Measurements from ENCODE around the gene MYO1H. TPM values are rescaled to one million over a fixed set of nuclear protein-coding genes. Genes with fewer than 3 reads are reported as not detected.
"Not testable (repeated sequence)": the region's sequence is repeated elsewhere in the genome, so short reads cannot be mapped to it uniquely, and the experiment has no call there.

Gene MYO1H
- polyA plus RNA-seq, 10 donors: 0.11 to 0.48 (median 0.27) TPM; not detected in 4

DNA sequence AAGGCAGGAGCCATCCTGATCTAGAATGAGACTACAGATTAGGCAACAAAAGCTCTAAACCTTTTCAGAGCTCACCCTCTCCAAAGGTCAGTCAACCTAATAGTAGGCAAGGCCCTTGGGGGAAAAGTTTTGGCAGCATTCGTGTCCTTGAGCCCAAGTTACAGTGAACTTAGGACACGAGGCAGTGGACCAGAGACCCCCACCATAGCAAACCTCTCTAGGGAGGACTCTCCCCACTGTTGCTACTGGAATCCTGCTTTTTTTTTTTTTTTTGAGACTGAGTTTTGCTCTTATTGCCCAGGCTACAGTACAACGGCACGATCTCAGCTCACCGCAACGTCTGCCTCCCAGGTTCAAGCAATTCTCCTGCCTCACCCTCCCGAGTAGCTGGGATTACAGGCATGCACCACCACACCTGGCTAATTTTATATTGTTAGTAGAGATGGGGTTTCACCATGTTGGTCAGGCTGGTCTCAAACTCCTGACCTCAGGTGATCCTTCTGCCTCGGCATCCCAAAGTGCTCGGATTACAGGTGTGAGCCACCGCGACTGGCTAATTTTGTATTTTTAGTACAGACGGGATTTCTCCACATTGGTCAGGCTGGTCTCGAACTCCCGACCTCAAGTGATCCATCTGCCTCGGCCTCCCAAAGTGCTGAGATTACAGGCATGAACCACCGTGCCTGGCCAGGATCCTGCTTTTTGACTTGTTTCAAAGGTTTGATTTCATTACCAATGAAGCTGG, 126.0 kb downstream of the MYO1H start:
- not testable (repeated sequence) for DNase-seq

DNA sequence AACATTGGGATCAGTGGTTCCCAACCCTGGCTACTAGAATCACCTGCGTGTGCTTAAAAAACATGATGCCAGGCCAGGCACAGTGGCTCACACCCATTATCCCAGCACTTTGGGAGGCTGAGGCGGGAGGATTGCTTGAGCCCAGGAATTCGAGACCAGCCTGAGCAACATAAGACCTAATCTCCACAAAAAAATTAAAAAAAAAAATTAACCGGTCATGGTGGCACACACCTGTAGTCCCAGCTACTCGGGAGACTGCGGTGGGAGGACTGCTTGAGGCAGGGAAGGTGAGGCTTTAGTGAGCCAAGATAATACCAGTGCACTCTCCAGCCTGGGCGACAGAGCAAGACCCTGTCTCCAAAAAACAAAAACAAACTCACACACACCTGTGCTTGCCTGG, 127.4 kb downstream of the MYO1H start:
- no peak for DNase-seq

DNA sequence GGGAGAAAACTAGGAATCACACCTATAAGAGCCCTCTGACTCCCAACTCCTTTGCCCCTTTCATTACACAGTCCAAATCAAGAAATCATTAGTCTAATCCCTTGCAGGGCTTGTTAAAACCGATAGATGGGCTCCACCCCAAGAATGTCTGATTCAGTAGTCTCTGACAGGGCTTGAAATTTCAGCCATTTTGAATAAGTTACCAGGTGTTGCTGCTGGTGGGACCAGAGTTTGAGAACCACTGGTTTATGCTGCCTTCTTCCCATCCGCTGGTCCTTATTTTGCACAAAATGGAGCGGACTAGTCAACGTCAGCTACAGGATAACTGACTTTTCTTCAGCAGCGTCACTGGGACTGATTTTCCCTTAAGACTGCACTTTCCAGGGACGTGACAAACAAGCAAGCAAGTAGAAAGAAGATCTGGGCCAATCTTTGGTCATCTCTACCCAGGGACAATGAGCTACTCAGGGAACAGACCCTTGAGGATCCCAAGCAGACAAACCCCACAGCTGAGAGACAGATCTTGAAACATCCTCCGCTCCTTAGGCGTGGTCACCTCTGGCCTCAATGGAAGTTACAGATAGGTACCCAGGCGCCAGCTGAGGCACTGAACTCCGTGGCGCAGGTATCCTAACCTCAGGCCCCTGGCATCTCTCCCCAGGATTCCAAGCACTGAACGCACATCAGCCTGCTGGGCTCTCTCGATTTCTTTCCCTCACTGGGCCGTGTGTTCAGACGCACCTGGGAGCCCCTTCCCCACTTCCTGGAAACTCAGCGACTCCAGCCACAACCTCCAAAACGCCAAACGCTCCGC, 128.5 kb downstream of the MYO1H start:
- peak in 1 of 3 donors; percentile 23 for DNase-seq

DNA sequence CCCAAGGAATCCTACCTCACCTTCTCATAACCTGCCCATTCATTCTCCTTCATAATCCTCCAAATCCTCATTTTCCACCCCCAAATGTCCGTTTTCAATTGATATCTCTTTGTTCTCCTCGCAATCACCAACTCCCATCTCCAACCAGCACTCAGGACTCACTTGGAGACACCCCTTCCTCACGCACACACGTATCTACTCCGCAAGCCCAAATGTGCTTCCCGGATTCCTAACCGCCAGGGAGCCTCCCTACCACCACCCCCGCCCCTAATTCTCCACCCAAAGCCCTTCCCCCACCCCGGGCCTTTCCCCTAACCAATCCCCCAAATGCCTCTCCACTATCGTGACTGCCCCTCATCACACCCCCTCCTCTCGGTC, 129.1 kb downstream of the MYO1H start:
- DNase-seq: no peak

DNA sequence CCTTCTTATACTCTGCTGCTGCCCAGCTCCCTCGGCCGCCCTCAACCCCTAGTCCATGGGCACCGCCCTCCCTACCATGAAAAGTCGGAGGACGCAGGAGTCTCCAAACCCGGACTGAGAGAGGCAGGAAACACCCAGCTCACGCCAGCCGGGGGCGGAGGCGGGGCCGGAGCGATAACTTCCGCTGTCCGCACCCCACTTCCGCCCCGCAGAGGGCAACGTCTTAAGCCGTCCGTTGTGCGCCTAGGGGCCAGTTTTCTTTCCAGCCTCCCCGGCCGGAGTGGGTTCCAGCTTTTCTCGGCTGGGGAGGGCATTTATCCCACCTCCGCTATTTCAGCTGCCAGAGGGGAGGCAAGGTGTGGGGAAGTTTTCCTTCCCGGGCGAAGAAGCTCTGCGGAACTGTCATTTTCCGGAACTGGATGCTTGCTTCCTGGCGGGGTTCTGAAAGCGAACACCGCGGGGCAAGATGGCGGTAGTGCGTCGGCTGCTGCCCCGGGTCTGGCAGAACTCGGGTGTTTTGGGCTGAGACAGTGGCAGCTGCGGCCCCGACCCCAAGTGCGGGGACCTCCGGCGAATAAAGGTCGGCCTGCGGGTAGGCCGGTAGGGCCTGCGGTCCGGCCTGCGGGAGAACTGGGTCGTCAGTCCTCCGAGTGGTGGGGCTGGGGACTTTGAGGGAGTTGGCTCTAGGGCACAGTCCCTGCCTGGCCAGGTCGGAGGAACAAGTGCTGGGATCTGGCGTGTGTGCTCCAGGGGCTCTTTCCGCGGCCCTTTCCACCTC, 129.7 kb downstream of the MYO1H start, which contains the start of the genes KCTD10 and UBE3B:
TSS of gene KCTD10 (minus strand) at position 116 of the 778 bp plus-strand sequence. CDS start at position 78, 38 bp downstream.
TSS of gene UBE3B (plus strand) at position 450 of the 778 bp plus-strand sequence. CDS start 5,918 bp downstream, outside the sequence.
- DNase-seq: peak; percentile 89 to 96 (median 93)

DNA sequence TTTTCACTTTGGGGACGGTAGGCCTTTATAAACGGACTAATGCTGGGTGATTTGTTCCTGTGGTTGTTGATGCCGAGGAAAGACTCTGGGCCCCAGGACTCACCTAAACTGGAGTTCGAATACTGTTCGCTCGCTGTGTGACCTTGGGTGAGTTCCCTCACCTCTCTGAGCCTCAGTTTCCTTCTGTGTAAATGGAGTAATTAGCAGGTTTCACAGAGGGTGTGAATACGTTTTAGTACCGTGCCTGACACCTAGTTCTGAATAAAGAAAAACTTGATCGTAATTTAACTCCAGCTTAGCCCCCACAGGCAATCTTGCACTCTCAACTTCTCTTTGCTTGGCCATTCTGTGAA, 130.2 kb downstream of the MYO1H start:
- DNase-seq: no peak

DNA sequence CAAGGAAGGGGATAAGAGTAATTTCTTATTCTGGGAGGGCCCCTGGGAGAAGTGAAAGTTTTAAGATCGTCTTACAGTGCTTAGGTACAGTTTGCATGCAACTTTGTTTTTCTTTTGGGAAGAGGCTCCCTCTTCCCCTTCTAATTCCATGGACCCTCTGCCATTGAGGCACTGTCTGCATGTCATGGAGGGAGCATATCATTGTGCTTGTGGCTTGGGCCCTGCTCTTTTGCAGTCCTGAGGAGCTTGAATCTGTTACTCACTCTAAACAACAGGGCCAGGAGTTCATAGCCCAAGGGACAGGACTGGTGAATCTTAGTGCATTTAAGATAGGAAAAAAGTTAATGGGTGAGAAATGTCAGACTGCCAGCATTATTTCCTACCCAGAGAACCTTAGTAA, 132.1 kb downstream of the MYO1H start:
- DNase-seq: no peak

DNA sequence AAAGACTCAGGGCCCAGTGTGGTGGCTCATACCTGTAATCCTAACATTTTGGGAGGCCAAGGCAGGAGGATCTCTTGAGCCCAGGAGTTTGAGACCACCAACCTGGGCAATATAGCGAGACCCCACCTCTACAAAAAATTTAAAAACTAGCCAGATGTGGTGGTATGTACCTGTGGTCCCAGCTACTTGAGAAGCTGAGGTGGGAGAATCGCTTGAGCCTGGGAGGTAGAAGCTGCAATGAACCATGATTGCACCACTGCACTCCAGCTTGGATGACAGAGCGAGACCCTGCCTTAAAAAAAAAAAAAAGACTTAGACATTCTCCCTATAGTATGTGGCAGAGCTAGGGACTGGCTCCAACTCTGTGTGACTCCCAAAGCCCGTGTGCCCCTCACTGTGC, 132.7 kb downstream of the MYO1H start:
- no peak for DNase-seq

DNA sequence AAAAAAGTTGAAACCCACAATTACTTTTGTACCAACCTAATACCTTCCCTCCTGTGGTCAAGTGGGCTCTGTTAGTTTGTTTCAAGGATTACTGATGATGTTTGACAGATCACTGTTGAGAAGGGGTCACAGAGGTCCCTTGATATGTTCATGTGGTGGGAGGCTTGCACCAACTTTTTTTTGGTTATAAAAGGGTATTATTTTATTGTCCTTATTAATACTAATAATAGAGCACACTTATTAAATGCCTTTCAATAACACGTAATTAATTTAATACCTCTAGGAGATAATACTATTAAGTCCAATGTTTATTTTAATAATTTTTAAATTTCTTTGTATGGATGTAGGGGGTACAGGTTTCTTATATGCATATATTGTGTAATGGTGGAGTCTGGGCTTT, 134.2 kb downstream of the MYO1H start:
- DNase-seq: no peak

DNA sequence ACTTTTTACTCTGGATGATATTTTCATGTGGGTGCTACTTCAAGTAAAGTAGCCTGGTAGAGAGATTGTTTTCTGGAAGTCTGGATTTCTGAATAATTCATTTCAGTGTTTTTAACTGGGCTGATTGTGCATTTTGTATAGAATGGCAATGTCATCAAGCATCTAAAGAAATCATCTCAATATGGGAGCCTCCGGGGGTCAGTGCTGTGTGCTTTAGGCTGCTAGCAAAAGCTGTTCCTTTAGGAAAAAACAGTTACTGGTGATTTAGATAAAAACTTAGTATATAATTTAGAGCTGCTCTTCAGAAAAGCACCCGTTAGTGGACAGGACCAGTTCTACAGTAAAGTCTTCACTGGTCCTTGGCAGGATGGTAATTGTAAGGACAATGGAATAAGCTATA, 134.8 kb downstream of the MYO1H start:
- DNase-seq: no peak

DNA sequence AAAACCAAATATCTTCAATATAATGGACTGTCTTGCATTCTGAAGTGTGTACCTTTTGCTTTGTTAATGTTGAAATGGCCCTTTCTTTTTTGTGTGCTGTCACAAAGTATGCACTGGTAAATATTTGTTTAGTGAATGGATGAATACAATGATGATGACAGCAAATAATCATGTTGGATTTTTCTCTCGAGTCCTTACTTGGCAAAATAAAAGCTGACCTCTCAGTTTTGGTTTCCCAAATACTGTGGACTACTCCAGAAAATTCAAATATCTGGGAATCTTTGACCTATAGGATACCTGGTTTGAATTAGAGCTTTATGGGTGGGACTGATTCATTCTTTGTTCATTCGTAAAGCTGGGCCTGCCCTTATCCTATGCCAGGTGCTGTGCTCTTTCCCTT, 135.2 kb downstream of the MYO1H start:
- no peak for DNase-seq

DNA sequence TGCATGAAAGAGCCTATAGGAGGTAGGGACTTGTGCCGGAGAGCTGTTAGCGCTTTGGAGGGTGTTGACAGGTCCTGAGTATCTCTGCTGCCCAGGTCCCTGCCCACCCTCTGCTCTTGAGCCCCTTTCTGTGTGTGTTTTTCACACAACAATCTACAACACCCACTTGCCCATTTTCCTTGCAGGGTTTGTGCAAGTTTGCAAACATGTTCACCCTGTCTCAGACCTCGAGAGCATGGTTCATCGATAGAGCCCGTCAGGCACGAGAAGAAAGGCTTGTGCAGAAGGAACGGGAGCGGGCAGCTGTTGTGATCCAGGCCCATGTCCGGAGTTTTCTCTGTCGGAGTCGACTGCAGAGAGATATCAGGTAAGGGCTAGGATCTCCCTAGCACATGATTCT, 135.6 kb downstream of the MYO1H start:
- DNase-seq: no peak

DNA sequence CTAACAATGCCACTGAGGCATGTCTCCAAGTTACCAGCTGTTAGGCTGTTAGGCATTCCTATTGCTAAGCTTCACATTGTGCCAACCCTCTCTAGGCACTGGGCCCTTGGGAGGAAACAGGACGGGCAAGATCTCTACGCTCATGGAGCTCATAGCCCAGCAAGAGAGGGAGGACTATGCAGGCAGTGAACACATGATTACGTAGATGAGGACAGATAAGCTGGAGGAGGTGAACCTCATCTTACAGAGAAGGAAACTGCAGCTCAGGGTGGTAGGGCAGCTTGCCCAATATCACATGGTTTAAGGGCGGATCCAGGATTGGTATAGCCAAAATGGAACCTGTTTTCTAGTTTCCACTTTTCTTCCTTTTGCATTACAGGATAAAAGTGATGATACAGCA, 137.5 kb downstream of the MYO1H start:
- no peak for DNase-seq

DNA sequence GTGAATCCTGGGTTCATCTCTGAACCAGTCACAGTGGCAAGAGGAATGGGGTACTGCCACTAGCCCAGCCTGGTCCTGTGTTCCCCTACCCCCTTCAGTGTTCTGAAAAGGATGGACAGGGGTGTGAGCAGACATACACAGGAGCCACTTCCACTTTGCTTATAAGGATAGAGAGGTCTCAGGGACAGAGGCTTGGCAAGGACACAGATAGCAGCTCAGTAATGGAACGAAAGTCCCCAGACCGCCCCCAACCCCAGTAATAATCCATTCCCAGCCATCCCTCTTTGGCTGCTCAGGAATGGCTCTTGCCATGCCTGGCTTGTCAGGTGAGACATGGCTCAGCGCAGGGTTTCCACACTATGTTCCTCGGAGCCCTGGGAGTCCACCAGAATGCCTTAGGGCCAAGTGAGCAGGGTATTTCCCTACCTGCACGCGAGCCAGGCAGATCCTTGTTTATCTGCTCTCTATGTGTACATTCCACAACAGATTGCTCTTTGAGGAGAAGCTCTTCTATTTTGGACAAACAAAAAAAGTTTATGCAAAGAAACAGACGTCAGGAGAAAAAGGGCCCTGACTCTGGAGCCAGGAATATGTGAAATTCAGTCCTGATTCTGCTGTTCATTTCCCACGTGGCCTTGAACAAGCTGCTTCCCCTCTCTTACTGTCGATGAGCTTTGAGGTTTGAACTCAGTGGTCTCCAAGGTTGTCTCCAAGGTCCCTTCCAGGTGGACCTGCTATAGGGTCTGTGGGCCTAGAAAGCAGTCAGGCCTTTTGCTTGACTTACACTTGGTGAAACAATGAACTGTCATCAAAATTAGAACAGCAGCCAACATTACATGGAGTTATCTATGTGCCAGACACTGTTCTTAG, 139.7 kb downstream of the MYO1H start:
- DNase-seq: no peak

DNA sequence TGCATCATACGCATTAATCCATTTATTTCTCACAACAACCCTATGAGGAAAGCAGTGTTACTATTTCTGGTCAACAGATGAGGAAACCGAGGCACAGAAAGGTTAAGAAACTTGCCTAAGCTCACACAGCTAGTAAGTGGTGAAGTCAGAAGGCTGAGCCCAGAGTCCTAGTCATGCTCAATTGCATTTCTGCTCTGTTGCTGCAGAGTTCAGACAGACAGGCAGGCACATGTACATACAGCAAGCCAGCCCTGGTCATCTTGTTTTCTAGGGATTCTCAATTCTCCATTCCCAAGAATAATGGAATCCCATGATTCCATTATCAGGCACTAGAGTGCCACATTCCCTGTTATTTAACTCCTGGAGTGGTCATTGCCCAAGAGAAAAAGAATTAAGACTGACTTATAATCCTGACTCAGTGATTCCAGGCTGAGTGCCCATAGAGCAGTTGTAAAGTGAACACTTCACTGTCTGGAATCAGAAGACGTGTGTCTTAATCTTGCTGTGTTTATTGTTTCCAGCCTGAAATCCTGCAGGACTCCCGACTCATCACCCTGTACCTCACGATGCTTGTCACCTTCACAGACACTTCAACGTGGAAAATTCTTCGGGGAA, 140.5 kb downstream of the MYO1H start:
- no peak for DNase-seq

DNA sequence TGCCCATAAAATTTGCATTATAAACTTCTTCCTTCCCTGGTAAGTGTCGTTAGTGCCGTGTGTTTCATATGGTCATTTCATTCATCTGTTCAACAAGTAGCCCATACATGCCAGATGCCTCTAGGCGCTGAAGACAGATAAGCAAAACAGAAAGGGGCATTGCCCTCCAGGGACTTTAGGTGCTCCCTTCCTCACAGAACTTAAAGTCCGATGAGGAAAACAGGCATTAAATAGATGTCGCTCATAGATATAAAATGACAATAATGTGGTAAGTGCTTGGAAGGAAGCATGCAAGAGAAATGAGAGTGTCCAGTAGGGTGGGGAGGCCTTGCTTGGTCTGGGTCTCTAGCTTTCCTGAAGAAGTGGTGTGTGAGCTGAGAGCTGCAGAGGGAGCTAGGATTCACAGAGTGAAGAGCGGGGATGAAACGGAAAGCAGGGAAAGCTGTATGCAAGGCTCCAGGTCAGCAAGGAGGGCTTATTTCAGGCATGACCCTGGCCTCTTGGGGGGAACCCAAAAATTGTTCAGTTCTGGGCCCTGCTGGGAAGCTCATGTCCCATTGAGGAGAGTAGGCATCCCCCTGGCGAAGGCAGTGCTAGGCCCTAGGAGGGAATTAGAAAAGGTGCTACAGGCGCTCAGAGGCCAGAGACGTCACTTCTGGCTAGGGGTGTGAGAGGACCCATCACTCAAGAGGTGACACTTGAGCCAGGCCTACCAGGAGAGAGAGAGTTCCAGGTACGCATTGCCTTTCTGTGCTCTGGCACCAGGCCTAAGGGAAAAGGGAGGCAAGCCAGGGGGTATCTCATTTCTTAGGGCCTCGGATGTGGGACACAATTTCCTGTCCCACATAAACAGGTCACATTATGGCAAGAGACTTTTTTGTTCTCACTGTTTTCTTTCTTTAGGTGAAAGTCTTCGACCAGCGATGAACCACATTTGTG, 141.6 kb downstream of the MYO1H start:
- no peak for DNase-seq

DNA sequence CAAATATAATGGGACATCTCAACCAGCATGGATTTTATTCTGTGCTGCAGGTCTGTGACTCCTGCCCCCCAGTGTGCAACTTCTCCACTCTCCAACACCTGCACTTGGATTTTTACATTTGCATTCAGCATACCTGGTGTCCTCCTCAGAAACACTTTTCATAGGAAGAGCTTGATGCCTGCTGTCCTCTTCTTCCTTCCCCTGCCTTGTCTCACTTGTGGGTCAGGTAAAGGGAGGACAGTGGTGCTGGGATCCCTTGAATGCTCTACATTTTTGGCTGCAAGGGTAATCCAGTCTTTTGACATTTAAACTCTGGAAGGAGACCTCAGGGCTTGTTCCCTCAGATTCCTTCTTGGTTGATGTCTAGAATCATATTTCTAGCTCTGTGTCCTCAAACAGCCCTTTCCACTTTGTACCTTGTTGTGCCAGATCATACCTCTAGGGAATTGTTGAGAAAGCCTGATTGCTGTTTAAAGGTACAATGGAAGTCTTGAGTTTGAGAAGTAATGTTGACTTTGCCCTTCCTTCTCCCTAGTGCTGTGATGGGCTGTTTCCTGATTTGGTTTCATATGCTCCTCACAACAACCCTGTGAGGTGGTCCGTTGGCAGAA, 142.4 kb downstream of the MYO1H start:
- no peak for DNase-seq

DNA sequence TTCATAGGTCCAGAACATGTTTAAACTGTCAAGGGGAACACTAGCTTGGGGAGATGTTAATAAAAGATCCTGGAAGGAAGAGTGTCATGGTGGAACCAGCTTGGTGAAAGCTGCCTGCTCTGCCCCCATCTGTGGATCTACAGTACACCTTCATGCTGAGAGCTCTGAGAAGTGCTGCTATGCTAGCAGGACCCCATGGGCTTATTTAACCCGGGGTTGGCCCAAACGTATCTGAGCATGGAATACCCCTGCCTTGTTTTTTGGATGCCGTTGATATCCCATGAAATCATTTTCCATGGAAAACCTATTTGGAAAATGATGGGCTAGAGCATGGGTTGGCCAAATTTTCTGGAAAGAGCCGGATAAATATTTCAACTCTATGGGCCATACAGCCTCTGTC, 144.0 kb downstream of the MYO1H start:
- DNase-seq: no peak

DNA sequence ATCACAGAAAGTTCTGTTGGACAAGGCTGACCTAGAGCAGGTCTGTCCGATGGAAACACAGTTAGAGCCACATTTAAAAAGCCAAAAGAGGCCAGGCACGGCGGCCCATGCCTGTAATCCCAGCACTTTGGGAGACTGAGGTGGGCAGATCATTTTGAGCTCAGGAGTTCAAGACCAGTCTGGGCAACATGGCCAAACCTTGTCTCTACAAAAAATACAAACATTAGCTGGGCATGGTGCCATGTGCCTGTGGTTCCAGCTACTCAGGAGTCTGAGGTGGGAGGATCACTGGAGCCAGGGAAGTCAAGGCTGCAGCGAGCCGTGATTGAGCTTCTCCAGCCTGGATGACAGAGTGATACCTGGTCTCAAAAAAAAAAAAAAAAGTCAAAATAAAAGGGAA, 144.7 kb downstream of the MYO1H start:
- no peak for DNase-seq
